HK-2 (cell line): Measurements from ENCODE around the gene ATRN.
A peak's percentile ranks its signal among the peaks of the same experiment; 100 is the strongest.
"Not testable (repeated sequence)": the region's sequence is repeated elsewhere in the genome, so short reads cannot be mapped to it uniquely, and the experiment has no call there.

Experiments
- DNase-seq: peaks from one replicate; pipeline ENCODE4 v3.0.0-alpha.2; 2018; ENCODE audit not compliant: unreplicated experiment

ATRN gene

DNA sequence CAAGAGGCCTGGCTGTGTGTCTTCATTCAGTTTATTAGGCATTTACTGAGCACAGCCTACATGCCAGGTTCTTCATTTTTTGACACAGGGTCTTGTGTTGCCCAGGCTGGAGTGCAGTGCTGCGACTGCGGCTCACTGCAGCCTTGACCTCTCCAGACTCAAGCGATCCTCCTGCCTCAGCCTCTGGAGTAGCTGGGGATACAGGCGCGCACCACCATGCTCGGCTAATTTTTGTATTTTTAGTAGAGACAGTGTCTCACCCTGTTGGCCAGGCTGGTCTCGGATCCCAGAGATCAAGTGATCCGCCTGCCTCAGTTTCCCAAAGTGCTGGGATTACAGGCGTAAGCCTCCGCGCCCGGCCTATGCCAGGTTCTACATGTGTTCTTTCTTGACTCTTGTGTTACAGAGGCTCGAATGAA lies 601 bp upstream of the ATRN start:
- peak; percentile 3 for DNase-seq

DNA sequence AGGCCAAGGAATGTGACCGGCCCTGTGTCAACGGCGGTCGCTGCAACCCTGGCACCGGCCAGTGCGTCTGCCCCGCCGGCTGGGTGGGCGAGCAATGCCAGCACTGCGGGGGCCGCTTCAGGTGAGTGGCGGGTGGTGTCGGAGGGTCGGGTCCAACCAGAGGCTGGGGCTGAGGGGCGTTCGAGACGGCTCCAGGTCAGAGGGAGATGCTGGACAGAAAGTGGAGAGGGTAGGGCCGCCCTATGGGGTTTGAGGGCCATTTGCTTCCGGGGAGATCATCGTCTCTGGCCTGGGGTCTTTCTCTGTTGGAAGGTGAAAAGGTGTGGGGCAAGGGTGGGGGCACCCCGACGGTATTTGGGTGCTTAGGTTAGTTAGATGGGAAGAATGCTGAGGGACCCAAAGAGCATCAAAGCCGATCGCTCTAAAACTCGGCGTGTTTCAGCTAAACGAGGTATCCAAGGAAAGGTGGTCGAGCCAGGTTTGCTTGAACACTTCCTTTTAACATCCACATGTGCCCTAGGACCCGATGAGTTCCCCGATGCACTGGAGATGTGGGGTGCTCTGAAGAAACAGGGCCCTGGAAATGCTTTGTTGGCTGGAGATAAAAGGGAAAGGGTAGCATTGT lies 691 bp downstream of the ATRN start:
- no peak for DNase-seq

GRCh38 chr20:3472105-3472504 lies 1.3 kb downstream of the ATRN start:
- DNase-seq, result no peak

DNA sequence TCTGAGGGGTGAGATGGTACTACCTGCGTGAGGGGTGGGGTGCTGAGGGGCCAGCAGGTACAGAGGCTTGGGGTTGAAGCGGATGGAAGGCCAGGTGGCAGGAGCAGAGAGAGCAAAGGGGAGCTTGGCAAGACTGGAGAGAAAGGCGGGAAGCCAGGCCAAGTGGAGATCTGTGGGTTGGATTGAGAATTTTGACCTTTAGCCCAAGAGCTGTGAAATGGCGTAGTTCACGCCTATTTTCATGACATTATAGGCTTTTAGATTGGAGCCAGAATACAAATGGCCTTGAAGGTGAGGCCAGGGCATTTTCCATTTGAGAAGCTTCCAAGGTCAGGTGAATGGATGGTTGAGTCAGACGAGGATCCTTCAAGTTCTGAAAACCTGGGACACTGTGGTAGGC lies 2.5 kb downstream of the ATRN start:
- DNase-seq, result no peak

DNA sequence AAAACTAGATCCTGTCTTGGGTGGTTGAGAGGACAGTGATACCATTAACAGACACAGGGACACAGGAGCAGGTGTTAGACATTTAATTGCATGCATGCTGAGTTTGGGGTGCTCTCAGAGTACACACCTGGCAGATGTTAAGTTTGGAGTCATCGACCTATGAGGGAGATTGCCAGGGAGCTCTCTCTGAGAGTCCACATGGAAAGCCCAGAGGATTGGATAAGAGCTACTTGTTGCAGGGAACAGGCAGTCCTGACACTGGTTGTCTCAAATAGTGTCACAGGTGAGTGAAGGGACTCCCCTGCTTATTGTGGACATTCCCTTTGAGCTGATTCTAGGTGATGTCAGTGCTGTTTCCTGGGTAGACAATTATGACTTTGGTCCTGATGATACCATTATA lies 3.1 kb downstream of the ATRN start:
- no peak for DNase-seq

DNA sequence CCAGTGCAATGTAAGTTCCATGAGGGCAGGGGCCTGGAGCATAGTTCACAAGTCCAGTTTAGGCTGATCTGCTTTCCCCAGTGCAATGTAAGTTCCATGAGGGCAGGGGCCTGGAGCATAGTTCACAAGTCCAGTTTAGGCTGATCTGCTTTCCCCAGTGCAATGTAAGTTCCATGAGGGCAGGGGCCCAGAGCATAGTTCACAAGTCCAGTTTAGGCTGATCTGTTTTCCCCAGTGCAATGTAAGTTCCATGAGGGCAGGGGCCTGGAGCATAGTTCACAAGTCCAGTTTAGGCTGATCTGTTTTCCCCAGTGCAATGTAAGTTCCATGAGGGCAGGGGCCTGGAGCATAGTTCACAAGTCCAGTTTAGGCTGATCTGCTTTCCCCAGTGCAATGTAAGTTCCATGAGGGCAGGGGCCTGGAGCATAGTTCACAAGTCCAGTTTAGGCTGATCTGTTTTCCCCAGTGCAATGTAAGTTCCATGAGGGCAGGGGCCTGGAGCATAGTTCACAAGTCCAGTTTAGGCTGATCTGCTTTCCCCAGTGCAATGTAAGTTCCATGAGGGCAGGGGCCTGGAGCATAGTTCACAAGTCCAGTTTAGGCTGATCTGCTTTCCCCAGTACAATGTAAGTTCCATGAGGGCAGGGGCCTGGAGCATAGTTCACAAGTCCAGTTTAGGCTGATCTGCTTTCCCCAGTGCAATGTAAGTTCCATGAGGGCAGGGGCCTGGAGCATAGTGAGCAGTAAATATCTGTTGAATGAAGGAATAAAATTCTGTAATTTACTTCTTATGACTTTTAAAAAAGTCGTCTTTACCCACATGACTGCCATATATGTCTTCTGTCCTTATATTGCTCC lies 6.4 kb downstream of the ATRN start:
- not testable (repeated sequence) for DNase-seq

DNA sequence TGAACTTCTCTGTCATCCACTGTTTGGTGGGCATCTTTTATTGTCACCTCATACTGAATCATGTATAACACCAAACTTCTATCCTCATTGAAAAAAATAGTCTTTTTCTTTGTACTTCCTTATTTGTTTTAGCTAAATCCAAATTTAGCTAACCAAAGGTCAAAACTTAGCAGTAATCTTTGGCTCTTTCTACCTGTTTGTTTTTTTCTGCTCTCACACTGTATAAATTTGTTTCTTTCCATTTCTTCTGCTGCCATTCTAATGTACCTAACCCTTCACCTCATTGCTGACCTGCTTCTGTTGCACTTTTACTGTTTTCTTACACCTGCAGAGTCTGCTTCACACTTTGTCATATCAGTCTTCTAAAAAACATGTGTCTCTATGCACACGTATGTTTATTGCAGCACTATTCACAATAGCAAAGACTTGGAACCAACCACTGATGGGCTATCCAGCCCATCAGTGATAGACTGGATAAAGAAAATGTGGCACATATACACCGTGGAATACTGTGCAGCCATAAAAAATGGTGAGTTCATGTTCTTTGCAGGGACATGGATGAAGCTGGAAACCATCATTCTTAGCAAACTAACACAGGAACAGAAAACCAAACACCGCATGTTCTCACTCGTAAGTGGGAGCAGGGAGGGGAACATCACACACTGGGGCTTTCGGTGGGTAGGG lies 7.2 kb downstream of the ATRN start:
- DNase-seq, result no peak

- no peak for DNase-seq
These were observed 8.2 kb downstream of the ATRN start for GRCh38 chr20:3479025-3479424.

DNA sequence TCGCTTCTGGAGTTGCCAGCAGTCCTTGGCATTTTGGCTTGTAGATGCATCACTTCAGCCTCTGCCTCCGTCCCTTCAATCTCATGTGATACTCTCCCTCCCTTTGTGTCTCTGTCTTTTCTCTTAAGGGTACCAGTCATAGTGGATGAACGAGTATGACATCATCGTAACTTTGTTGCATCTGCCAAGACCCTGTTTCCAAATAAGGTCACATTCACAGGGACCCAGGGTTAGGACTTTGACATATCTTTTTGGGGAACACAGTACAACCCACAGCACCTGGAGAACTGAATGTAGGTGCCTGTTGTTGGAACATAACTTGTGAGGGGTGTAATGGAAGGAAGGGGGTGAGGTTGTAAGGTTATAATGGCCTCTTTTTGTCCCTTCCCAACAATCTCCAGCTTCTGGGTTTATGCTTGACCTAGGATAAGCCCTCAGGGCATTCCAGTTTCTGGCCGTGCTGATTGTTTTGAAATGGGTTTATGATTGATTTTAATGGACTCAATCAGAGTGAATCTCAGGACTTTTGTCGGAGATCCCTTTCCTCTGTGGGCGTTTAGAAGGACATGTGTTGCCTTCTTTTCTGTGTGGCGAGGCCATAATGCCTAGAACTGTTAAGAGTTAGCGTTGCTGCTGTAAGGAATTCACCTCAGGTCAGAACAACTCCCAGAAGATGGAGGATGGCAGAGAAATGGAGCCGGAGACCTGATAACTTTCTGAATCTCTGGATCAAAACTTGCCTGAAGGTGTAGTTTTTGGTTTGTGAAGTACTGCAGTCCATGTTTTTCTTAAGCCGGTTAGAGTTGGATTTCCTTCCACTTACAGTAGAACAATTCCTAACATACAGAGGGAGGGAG lies 9.2 kb downstream of the ATRN start:
- no peak for DNase-seq

DNA sequence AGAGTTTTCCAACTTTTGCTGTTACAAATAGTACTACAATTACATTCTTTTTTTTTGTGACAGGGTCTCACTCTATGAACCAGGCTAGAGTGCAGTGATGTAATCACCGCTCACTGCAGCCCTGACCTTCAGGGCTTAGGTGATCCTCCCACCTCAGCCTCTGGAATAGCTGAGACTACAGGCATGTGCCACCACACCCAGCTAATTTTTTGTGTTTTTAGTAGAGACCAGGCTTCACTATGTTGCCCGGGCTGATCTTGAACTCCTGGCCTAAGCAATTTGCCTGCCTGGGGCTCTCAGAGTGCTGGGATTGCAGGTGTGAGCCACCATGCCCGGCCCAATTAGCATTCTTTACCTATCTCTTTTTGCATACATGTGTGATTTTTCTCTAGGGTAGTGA lies 12.5 kb downstream of the ATRN start:
- no peak for DNase-seq

DNA sequence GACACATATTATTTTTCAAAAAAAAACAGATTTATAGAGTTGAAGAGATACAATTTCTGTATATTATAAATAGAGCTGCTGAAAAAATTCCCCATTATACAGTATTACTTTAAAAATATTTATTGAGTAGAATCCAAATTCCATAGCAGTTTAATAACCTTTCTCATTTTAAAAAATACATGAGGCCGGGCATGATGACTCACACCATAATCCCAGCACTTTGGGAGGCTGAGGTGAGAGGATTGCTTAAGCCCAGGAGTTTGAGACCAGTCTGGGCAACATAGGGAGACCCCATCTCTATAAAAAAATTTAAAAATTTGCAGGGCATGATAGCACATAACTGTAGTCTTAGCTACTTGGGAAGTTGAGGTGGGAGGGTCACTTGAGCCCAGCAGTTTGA lies 13.0 kb downstream of the ATRN start:
- no peak for DNase-seq

DNA sequence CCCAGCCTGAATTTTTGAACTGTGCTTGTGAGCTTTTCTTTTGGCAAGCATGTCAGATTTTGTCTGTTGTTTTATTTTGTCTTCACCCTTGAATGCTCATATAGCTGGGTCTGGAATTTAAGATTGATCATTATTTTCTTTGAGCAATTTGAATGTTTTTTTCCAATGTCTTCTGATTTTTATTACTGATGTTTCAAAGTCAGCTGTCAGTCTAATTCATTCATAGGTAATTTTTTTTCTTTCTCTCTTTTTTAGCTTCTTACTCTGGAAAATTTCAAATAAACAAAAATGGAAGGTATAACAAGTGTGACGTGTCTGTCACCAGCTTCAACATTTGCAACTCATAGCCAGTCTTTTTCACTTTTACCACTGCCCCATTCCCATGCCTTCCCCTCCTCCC lies 15.1 kb downstream of the ATRN start:
- DNase-seq, result no peak

GRCh38 chr20:3486850-3487249 lies 16.0 kb downstream of the ATRN start:
- DNase-seq, result no peak

DNA sequence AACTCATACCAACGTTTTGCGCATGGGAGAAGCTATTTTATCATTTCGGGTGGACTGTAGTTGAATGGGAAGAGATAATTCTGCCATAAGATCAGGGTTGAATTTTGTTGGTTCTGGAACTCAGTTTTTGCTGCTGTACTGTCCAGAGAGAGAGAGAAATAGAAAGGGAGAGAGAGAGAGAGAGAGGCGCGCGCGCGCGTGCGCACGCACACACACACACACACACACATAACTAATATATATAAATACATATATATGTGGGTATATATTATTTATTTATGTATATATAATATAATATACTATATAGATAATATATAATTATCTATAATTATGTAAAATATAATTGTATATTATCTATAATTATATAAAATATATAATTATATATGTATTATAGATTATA lies 21.9 kb downstream of the ATRN start:
- no peak for DNase-seq

DNA sequence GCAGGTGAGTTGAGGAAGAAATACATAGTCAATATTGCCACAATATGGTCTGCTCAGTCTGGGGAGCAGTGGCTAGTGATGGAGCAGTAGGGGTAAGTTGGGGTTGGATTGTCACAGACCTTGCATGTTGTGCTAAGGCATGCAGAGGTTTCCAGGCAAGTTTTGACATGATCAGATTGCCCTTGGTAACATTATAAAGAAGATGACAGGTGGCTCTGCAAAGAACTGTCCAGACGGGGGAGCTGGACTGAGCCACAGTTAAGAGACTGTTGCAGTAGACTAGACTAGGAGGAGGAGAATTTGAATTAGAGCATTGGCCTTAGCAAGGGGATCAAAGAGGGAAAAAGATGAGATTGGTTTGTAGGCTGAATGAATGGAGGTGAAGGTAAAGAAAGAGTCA lies 23.4 kb downstream of the ATRN start:
- no peak for DNase-seq

GRCh38 chr20:3502878-3503277 lies 32.1 kb downstream of the ATRN start:
- DNase-seq, result no peak

- DNase-seq, result no peak
These were observed 34.3 kb downstream of the ATRN start for GRCh38 chr20:3505148-3505547.

GRCh38 chr20:3509064-3509463 lies 38.2 kb downstream of the ATRN start:
- DNase-seq, result no peak

GRCh38 chr20:3510110-3510509 lies 39.3 kb downstream of the ATRN start:
- no peak for DNase-seq

DNA sequence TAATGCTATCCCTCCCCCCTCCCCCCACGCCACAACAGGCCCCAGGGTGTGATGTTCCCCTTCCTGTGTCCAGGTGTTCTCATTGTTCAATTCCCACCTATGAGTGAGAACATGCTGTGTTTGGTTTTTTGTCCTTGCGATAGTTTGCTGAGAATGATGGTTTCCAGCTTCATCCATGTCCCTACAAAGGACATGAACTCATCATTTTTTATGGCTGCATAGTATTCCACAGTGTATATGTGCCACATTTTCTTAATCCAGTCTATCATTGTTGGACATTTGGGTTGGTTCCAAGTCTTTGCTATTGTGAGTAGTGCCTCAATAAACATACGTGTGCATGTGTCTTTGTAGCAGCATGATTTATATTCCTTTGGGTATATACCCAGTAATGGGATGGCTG lies 41.4 kb downstream of the ATRN start:
- not testable (repeated sequence) for DNase-seq

- DNase-seq, result no peak
These were observed 43.3 kb downstream of the ATRN start for GRCh38 chr20:3514012-3514642.
